Eye (tissue), 1 donor: ENCODE results near the gene CERK.
"Not testable (repeated sequence)": the region's sequence is repeated elsewhere in the genome, so short reads cannot be mapped to it uniquely, and the experiment has no call there.

Source experiments
- DNase-seq: peaks from one replicate; pipeline ENCODE4 v3.0.0-alpha.2; 2015

Gene CERK

GRCh38 chr22:46657996-46658947 lies 79.8 kb downstream of the CERK start:
- DNase-seq = no peak

- DNase-seq = no peak
These were observed 80.4 kb downstream of the CERK start for GRCh38 chr22:46657655-46657953.

GRCh38 chr22:46656856-46657654 lies 81.0 kb downstream of the CERK start:
- DNase-seq = no peak

- DNase-seq = no peak
These were observed 82.0 kb downstream of the CERK start for GRCh38 chr22:46655861-46656608.

GRCh38 chr22:46654927-46655595 lies 83.0 kb downstream of the CERK start:
- DNase-seq = no peak

GRCh38 chr22:46654426-46654825 lies 83.6 kb downstream of the CERK start:
- DNase-seq = no peak

- no peak for DNase-seq
These were observed 84.5 kb downstream of the CERK start for GRCh38 chr22:46653596-46653995.

- DNase-seq = peak; percentile 76
These were observed 85.2 kb downstream of the CERK start for GRCh38 chr22:46652847-46653331.

- peak; percentile 49 for DNase-seq
These were observed 85.8 kb downstream of the CERK start for GRCh38 chr22:46652081-46652846.

- DNase-seq = no peak
These were observed 86.7 kb downstream of the CERK start for GRCh38 chr22:46651316-46651715.

GRCh38 chr22:46650078-46650810 lies 87.8 kb downstream of the CERK start:
- no peak for DNase-seq

GRCh38 chr22:46649141-46650077 lies 88.6 kb downstream of the CERK start:
- DNase-seq = peak; percentile 21

- DNase-seq = not testable (repeated sequence)
These were observed 89.7 kb downstream of the CERK start for GRCh38 chr22:46648225-46648820.

GRCh38 chr22:46646531-46647215 lies 91.4 kb downstream of the CERK start:
- DNase-seq = no peak

GRCh38 chr22:46642840-46643480 lies 95.1 kb downstream of the CERK start:
- not testable (repeated sequence) for DNase-seq

GRCh38 chr22:46641811-46642266 lies 96.2 kb downstream of the CERK start:
- no peak for DNase-seq

GRCh38 chr22:46640293-46641055 lies 97.6 kb downstream of the CERK start:
- peak; percentile 23 for DNase-seq
